Peyer's patch (tissue), 4 donors: ENCODE measurements around the gene POLD2.

Experiments used
- POLR2A ChIP-seq, 2 donors: fragments of 450-650 bp; IDR thresholded peaks; one replicate each; pipeline ENCODE4 v1.5.1; 2017; ENCODE audit warnings: antibody characterized with exemption in 2 of 2, mild to moderate bottlenecking in 2 of 2, moderate library complexity in 2 of 2
- TF ChIP-seq, protein P1 (sequence below), 6 experiments: fragments of 450-650 bp in 4 of 6; fragments of 200-600 bp in 2 of 6; sonication (generic) in 1 of 6; IDR thresholded peaks; one replicate each; pipeline ENCODE4 v1.5.1; 2017 to 2019; ENCODE audit warnings: antibody characterized with exemption in 6 of 6, mild to moderate bottlenecking in 3 of 6, moderate library complexity in 1 of 6

DNA sequence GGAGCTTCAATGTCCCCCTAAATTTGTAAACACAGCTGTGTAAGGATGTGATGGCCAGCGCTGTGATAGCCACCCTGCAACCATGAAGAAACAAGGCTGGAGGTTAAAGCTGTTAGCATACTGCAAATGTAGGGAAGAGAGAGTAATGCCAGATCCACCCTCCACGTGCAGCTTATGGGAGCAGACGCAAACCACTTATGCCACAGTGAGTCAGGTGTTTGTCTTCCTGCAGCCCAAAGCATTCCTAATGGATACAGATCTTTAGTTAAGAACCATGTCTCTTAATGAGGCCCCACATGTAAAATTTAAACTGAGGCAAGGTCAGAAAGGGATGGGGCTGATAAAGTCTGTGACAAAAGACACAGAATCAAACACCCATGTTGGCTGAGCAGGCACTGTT is 31.4 kb upstream of the POLD2 start:
- no peak for TF ChIP-seq POLR2A (IDR thresholded peaks at IDR 0.05)
- TF ChIP-seq, protein P1, sequence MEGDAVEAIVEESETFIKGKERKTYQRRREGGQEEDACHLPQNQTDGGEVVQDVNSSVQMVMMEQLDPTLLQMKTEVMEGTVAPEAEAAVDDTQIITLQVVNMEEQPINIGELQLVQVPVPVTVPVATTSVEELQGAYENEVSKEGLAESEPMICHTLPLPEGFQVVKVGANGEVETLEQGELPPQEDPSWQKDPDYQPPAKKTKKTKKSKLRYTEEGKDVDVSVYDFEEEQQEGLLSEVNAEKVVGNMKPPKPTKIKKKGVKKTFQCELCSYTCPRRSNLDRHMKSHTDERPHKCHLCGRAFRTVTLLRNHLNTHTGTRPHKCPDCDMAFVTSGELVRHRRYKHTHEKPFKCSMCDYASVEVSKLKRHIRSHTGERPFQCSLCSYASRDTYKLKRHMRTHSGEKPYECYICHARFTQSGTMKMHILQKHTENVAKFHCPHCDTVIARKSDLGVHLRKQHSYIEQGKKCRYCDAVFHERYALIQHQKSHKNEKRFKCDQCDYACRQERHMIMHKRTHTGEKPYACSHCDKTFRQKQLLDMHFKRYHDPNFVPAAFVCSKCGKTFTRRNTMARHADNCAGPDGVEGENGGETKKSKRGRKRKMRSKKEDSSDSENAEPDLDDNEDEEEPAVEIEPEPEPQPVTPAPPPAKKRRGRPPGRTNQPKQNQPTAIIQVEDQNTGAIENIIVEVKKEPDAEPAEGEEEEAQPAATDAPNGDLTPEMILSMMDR (IDR thresholded peaks at IDR 0.05): no peak
